Left ventricle myocardium inferior (tissue), 1 donor: ENCODE data around the gene FBXO31. TPM values are rescaled to one million over a fixed set of nuclear protein-coding genes. Genes with fewer than 3 reads are reported as not detected.
A peak's percentile ranks its signal among the peaks of the same experiment; 100 is the strongest.

Experiments used
- DNase-seq: peaks from one replicate; pipeline ENCODE4 v3.0.0-alpha.2; 2020
- H3K27ac ChIP-seq: fragments of 200-600 bp; replicated peaks from 2 replicates; pipeline ENCODE4 v1.8.0; 2021
- H3K27me3 ChIP-seq: fragments of 200-600 bp; 2 replicates; pipeline ENCODE4 v1.8.0; 2021; ENCODE audit warnings: low read depth
- H3K36me3 ChIP-seq: fragments of 200-600 bp; 2 replicates; pipeline ENCODE4 v1.8.0; 2021
- H3K4me1 ChIP-seq: fragments of 200-600 bp; 2 replicates; pipeline ENCODE4 v1.8.0; 2021
- H3K4me3 ChIP-seq: fragments of 200-600 bp; 2 replicates; pipeline ENCODE4 v1.8.0; 2021; ENCODE audit warnings: mild to moderate bottlenecking, moderate library complexity
- H3K9me3 ChIP-seq: fragments of 200-600 bp; replicated peaks from 2 replicates; pipeline ENCODE4 v1.8.0; 2021
- CTCF ChIP-seq: fragments of 200-600 bp; IDR thresholded peaks from 2 replicates; pipeline ENCODE4 v1.8.0; 2021; ENCODE audit warnings: antibody characterized with exemption, mild to moderate bottlenecking, borderline replicate concordance
- intact Hi-C: fragments of 100-400 bp; cut with micrococcal nuclease; formaldehyde crosslinking; loops from one replicate; pipeline ENCODE4 v1.11.0; 2022
- total RNA-seq: library from RNA; stranded (reverse); fragmentation: NEBNext Ultra II Directional; extraction: Animal tissue kit (Norgen Biotek cat#: 25700); gene quantifications from one replicate; pipeline ENCODE4 v1.2.1, GENCODE V29; 2021
- donor health status: DM: no; HTN: yes; CAD: no; lungs with severe emphysema.

Gene FBXO31
- total RNA-seq, 1 donor from 2014 or later: 74.5 TPM

DNA sequence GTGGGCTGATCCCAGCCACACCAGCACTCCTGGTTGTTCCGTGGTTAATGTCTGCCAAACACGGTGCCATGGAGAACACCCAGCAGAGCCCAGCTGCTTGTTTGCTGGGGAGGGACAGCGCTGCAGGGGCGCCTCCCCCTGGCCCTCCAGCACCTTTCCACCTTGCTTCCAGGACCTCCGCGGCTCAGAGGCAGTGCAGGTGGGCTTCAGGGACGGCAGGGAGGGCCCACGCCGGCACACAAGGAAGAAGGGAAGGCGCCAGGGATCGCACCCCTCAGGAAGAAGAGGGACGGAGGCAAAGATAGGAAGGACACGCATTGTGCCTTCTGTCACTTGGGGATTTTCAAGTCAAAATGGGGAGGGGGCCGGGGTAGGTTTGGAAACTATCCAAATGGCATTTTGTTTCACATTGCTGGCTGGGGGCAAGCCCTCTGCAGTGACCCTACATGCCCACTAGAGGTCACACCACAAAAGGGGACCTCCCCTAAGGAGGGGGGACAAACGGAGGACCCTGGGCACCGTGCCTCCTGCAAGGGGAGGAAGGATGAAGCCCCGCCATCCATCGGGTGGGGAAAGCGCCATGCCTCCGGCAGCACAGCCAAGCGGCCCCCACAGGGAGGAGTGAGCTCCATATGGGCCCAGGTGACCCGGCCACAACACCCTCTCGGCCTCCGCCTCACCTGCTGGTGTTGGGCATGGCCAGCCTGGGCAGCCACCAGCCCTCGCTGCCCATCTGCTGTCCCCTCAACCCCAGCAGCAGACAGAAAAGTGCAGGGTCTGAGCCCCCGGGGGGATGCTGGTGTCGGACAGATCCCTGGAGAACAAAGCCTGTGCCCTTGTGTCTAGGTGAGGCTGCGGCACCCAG, 58.9 kb downstream of the FBXO31 start:
- intact Hi-C loops: no loop called here
- Histone ChIP-seq H3K27me3 (no peaks in the 10 kb centered on the region), H3K27ac (peak overlapping the region; percentile 18), H3K9me3 (no peaks in the 10 kb centered on the region), H3K36me3 (peaks cover 11% of the 10 kb centered on the region), H3K4me1 (peaks cover 13% of the 10 kb centered on the region), H3K4me3 (no peak overlapping the region)
- TF ChIP-seq CTCF: peak; percentile 89
- no peak for DNase-seq

DNA sequence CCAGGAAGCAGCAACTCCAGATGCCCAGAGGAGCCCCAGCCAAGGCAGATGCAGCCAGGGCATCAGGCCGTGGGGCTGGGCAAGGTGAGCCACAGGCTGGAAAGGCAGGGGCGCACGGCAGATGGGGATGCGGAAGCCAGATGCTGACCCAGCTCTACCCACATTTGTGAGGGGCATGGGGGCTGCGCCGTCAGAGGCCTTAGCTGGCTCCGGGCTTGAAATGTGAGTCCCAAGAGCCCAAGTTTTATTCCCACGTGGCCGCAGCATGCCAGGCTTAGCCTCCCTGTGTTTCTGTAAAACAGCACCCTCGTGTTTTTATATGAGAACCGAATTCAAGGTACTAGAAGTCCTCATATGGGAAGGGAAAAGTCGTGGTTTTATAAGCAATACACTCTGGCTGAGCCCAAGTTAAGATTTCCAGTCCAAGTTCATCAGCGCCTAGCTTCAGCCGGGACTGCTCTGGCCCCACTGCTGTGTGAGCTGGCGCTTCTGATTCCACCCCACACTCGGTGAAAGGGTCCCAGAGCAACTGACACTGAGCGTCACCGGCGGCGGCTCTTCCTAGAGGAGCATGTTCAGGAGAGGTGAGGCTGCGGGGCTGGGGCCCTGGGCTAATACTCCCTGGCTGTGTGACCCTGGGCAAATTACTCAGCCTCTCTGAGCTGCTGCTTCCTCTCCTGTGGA, 59.7 kb downstream of the FBXO31 start:
- H3K27me3 ChIP-seq: no peaks in the 10 kb centered on the region
- no peak for TF ChIP-seq CTCF
- intact Hi-C loops: no loop called here
- no peak for DNase-seq
- H3K27ac ChIP-seq: no peak overlapping the region
- H3K4me3 ChIP-seq: no peak overlapping the region
- peaks cover 14% of the 10 kb centered on the region for H3K4me1 ChIP-seq
- H3K36me3 ChIP-seq: peaks cover 4% of the 10 kb centered on the region
- H3K9me3 ChIP-seq: no peaks in the 10 kb centered on the region

- H3K4me1 ChIP-seq: peaks cover 19% of the 10 kb centered on the region
- DNase-seq: no peak
- no peak for TF ChIP-seq CTCF
- H3K4me3 ChIP-seq: no peak overlapping the region
- intact Hi-C loops: no loop called here
- no peaks in the 10 kb centered on the region for H3K9me3 ChIP-seq
- H3K27me3 ChIP-seq: no peaks in the 10 kb centered on the region
- no peak overlapping the region for H3K27ac ChIP-seq
- no peaks in the 10 kb centered on the region for H3K36me3 ChIP-seq
Measured at GRCh38 chr16:87322833-87323726, 60.5 kb downstream of the FBXO31 start.

DNA sequence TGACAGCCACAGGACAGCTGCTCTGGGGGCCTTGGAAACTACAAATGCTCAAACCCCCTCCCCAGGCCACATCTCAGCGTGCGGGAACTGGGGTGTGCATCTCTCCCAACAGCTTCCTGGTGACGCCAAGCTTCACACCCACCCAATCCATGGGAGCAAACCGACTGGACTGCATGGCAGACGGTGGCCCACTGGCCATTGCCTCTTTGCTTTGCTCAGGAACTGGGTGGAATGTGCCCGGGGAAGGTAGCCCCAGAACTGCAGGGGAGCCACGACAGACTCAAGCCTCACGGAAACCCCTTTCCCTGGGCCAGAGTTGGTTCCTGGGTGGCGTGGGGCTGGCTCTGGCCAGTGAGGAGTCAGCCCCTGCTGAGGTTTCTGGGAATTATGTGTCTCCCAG, 61.2 kb downstream of the FBXO31 start:
- peaks cover 25% of the 10 kb centered on the region for H3K4me1 ChIP-seq
- H3K36me3 ChIP-seq: no peaks in the 10 kb centered on the region
- DNase-seq: no peak
- intact Hi-C loops: no loop called here
- H3K4me3 ChIP-seq: no peak overlapping the region
- H3K27ac ChIP-seq: no peak overlapping the region
- no peaks in the 10 kb centered on the region for H3K9me3 ChIP-seq
- no peaks in the 10 kb centered on the region for H3K27me3 ChIP-seq
- no peak for TF ChIP-seq CTCF

DNA sequence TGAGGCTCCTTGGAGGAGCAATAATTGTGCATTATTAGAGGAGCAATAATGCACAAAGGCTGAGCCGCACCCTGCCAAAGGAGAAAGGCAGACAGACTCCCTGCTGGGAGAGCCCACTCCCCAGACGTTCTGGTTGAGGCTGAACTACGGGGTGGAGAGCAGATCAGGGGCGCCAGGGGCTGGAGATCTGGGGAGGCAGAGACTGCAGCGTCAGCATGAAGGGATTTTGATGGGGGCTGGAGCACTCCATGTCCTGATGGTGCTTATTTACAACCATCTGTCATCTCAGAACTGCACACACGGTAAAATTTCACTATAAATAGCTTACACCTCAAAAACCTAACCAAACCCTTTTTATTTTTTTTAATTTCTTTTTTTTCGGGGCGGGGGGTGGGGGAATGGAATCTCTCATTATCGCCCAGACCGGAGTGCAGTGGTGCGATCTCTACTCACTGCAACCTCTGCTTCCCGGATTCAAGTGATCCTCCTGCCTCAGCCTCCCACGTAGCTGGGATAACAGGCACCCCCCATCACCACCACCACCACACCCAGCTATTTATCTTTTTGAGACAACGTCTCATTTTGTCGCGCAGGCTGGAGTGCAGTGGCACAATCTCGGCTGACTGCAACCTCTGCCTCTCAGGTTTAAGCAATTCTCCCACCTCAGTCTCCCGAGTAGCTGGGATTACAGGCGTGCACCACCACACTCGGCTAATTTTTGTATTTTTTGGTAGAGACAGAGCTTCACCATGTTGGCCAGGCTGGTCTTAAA, 62.1 kb downstream of the FBXO31 start:
- no peak overlapping the region for H3K4me3 ChIP-seq
- H3K27ac ChIP-seq: no peak overlapping the region
- peaks cover 31% of the 10 kb centered on the region for H3K4me1 ChIP-seq
- no peaks in the 10 kb centered on the region for H3K36me3 ChIP-seq
- no peak for TF ChIP-seq CTCF
- H3K9me3 ChIP-seq: no peaks in the 10 kb centered on the region
- H3K27me3 ChIP-seq: no peaks in the 10 kb centered on the region
- DNase-seq: no peak
- intact Hi-C loops: no loop called here
